BJ (cell line): ENCODE data around the gene PCDH15. TPM values are rescaled to one million over a fixed set of nuclear protein-coding genes. Genes with fewer than 3 reads are reported as not detected.

Experiments used
- CTCF ChIA-PET: fragments of 350-600 bp; formaldehyde crosslinking; extraction: SDS; loops from one replicate; lab custom pipeline; 2021; ENCODE audit warnings: antibody characterized with exemption, inconsistent platforms; lab: Yijun Ruan, JAX
- POLR2A ChIA-PET: fragments of 300-600 bp; sonication (Branson Sonifier 250); formaldehyde crosslinking; extraction: SDS; loops from one replicate; lab custom pipeline; 2021; ENCODE audit warnings: antibody characterized with exemption; lab: Charles Lee
- DNase-seq: peaks from one replicate; pipeline ENCODE4 v3.0.0-alpha.2; 2011; ENCODE audit warnings: low read depth
- H3K27me3 ChIP-seq: 2 replicates; pipeline ENCODE4 v1.6.0; 2011; ENCODE audit warnings: low read length; ENCODE audit not compliant: control insufficient read depth, insufficient read depth
- H3K36me3 ChIP-seq: 2 replicates; pipeline ENCODE4 v1.5.1; 2011; ENCODE audit warnings: low read length; ENCODE audit not compliant: control insufficient read depth, insufficient read depth
- H3K4me3 ChIP-seq: 2 replicates; pipeline ENCODE4 v1.5.1; 2011; ENCODE audit warnings: low read depth, mild to moderate bottlenecking, control low read depth, low read length
- CTCF ChIP-seq: IDR thresholded peaks from 2 replicates; pipeline ENCODE4 v1.5.1; 2011; ENCODE audit warnings: low read depth, mild to moderate bottlenecking, control low read depth, inconsistent platforms, low read length, moderate library complexity; ENCODE audit not compliant: insufficient read depth
- polyA plus RNA-seq: library from polyadenylated mRNA; depleted of rRNA; stranded (reverse); fragments of >200 nt; gene quantifications from 2 replicates; pipeline ENCODE4 v1.2.3, GENCODE V29; 2011

PCDH15 gene
- polyA plus RNA-seq, 1 experiment: not detected

GRCh38 chr10:54660397-54660796 lies 140.6 kb downstream of the PCDH15 start:
- no peak for TF ChIP-seq CTCF
- DNase-seq: no peak
- no peaks in the 10 kb centered on the region for H3K36me3 ChIP-seq
- H3K27me3 ChIP-seq: no peaks in the 10 kb centered on the region
- H3K4me3 ChIP-seq: no peak overlapping the region
- ChIA-PET CTCF (no interaction called here), POLR2A (no interaction called here)

- Histone ChIP-seq H3K27me3 (no peaks in the 10 kb centered on the region), H3K4me3 (no peak overlapping the region), H3K36me3 (no peaks in the 10 kb centered on the region)
- ChIA-PET CTCF (no interaction called here), POLR2A (no interaction called here)
- TF ChIP-seq CTCF: no peak
- DNase-seq: no peak
These were observed 144.4 kb downstream of the PCDH15 start for GRCh38 chr10:54656643-54657042.

DNA sequence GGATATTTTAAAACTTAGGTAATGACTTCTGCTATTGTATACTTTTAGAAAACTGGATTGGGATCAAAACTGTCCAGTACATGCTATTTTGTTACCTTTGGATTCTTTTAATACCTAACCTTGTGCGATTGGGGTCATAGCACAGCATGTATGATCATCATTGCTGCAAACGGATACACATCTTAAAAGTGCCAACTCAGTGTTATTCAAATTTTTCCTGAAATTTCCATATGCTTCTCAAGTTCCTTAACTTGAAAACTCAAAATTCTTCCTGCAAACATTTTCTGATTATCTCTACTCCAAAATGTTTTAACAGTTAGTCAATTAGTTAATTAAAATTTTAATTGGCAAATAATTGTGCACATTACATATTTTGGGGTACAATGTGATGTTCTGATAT lies 147.5 kb downstream of the PCDH15 start:
- no peak for DNase-seq
- Histone ChIP-seq H3K4me3 (no peak overlapping the region), H3K27me3 (no peaks in the 10 kb centered on the region), H3K36me3 (no peaks in the 10 kb centered on the region)
- CTCF ChIA-PET: no interaction called here
- POLR2A ChIA-PET: no interaction called here
- no peak for TF ChIP-seq CTCF

GRCh38 chr10:54650547-54650946 lies 150.5 kb downstream of the PCDH15 start:
- POLR2A ChIA-PET: no interaction called here
- Histone ChIP-seq H3K27me3 (no peaks in the 10 kb centered on the region), H3K4me3 (no peak overlapping the region), H3K36me3 (no peaks in the 10 kb centered on the region)
- no peak for TF ChIP-seq CTCF
- CTCF ChIA-PET: no interaction called here
- DNase-seq: no peak

DNA sequence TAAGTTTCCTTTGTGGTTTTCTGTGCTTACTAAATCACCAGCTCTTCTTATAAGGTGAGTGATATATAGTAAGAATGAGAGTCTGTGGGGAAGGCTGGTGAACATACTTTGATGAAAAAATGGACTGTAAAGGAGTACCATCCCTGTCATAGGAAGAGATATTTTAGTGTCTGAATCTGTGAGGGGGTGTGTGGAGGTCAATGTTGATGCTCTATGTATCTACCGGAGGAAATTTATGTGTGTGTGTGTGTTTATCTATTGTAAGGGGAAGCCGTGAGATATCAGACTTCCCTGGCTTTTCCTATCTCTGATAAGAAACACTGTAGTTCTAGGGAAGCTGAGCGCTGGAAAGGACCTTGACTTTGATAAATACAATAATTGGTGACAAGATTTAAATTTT lies 179.0 kb downstream of the PCDH15 start:
- Histone ChIP-seq H3K27me3 (no peaks in the 10 kb centered on the region), H3K4me3 (no peak overlapping the region), H3K36me3 (no peaks in the 10 kb centered on the region)
- no peak for DNase-seq
- ChIA-PET POLR2A (no interaction called here), CTCF (no interaction called here)
- no peak for TF ChIP-seq CTCF
